DMS53 treated with DMSO at 0.1 percent for 48 hours (cell line): ENCODE measurements around the gene ANKRD52.
"Not testable (repeated sequence)": the region's sequence is repeated elsewhere in the genome, so short reads cannot be mapped to it uniquely, and the experiment has no call there.

Experiments
- DNase-seq: peaks from one replicate; lab custom pipeline; 2025; ENCODE audit not compliant: unreplicated experiment; lab: John Stamatoyannopoulos, UW

ANKRD52 gene

GRCh38 chr12:56258068-56258819, at the start of gene ANKRD52:
TSS of gene ANKRD52 (minus strand) at chr12:56258384. CDS start at chr12:56258269, 115 bp downstream.
- DNase-seq = peak; percentile 42

- DNase-seq = no peak
Measured at GRCh38 chr12:56307221-56307965, 49.2 kb upstream of the ANKRD52 start.

GRCh38 chr12:56304872-56305590, 46.8 kb upstream of the ANKRD52 start:
- no peak for DNase-seq

GRCh38 chr12:56304276-56304675, 46.1 kb upstream of the ANKRD52 start:
- DNase-seq = no peak

- DNase-seq = peak; percentile 77
Measured at GRCh38 chr12:56300644-56301464, 42.7 kb upstream of the ANKRD52 start.

- peak; percentile 98 for DNase-seq
Measured at GRCh38 chr12:56299853-56300643, 41.9 kb upstream of the ANKRD52 start, which contains the start of gene CS. TSS of gene CS (minus strand) at chr12:56300330. CDS start at chr12:56300201, 129 bp downstream.

GRCh38 chr12:56299308-56299852, 41.2 kb upstream of the ANKRD52 start:
- no peak for DNase-seq

- no peak for DNase-seq
Measured at GRCh38 chr12:56298828-56299227, 40.6 kb upstream of the ANKRD52 start.

- DNase-seq = no peak
Measured at GRCh38 chr12:56297400-56297799, 39.2 kb upstream of the ANKRD52 start.

- no peak for DNase-seq
Measured at GRCh38 chr12:56296295-56296694, 38.1 kb upstream of the ANKRD52 start.

GRCh38 chr12:56293795-56294194, 35.6 kb upstream of the ANKRD52 start:
- no peak for DNase-seq

- no peak for DNase-seq
Measured at GRCh38 chr12:56288705-56289387, 30.7 kb upstream of the ANKRD52 start.

GRCh38 chr12:56286044-56286830, 28.1 kb upstream of the ANKRD52 start:
- DNase-seq = no peak

- not testable (repeated sequence) for DNase-seq
Measured at GRCh38 chr12:56284263-56284662, 26.1 kb upstream of the ANKRD52 start.

- DNase-seq = no peak
Measured at GRCh38 chr12:56282579-56282978, 24.4 kb upstream of the ANKRD52 start.

- DNase-seq = no peak
Measured at GRCh38 chr12:56282030-56282429, 23.8 kb upstream of the ANKRD52 start.

- no peak for DNase-seq
Measured at GRCh38 chr12:56280849-56281248, 22.7 kb upstream of the ANKRD52 start.

- DNase-seq = no peak
Measured at GRCh38 chr12:56278905-56279304, 20.7 kb upstream of the ANKRD52 start.
